Measurements from ENCODE around the gene PTTG1IP. TPM values are rescaled to one million over a fixed set of nuclear protein-coding genes. Genes with fewer than 3 reads are reported as not detected.

Gene PTTG1IP
- total and polyA plus RNA-seq, 10 of the 15 experiments (the other 5 are each of a cell fraction or from before 2014, with no cell fraction given): 2.4 to 56.4 (median 44.4) TPM

DNA sequence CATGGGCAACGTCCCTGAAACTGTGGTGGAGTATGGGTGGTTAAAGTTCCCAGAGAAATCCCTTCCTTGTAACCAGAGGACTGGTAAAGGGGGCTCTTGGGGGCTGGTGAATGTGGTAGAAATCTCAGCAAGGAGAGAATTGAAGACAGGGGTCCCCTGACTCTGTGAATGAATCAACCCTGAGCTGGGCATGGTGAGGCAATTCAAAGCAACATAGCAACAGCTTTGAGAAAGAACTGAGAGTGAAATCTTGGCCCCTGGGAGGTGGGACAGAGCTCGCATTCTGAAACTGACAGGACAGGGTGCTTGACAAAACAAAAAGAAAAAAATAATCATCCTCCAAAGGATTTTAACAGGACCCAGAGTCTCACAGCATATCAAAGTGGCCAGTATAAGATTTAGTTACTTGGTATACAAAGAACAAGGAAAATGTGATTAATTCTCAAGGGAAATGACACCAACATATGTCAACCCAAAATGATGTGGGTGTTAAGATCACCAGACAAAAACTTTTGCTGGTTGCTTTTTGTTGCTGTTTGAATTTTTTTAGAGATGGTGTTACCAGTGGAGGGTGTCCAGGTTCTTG is 43.9 kb downstream of the PTTG1IP start:
- no TSS peak for BruUV-seq (replicated peaks)
- TF ChIP-seq MEF2B (IDR thresholded peaks at IDR 0.05; ENCODE audit: partially characterized antibody, poor library complexity, severe bottlenecking): peak; percentile 41
- TF ChIP-seq, protein P1, sequence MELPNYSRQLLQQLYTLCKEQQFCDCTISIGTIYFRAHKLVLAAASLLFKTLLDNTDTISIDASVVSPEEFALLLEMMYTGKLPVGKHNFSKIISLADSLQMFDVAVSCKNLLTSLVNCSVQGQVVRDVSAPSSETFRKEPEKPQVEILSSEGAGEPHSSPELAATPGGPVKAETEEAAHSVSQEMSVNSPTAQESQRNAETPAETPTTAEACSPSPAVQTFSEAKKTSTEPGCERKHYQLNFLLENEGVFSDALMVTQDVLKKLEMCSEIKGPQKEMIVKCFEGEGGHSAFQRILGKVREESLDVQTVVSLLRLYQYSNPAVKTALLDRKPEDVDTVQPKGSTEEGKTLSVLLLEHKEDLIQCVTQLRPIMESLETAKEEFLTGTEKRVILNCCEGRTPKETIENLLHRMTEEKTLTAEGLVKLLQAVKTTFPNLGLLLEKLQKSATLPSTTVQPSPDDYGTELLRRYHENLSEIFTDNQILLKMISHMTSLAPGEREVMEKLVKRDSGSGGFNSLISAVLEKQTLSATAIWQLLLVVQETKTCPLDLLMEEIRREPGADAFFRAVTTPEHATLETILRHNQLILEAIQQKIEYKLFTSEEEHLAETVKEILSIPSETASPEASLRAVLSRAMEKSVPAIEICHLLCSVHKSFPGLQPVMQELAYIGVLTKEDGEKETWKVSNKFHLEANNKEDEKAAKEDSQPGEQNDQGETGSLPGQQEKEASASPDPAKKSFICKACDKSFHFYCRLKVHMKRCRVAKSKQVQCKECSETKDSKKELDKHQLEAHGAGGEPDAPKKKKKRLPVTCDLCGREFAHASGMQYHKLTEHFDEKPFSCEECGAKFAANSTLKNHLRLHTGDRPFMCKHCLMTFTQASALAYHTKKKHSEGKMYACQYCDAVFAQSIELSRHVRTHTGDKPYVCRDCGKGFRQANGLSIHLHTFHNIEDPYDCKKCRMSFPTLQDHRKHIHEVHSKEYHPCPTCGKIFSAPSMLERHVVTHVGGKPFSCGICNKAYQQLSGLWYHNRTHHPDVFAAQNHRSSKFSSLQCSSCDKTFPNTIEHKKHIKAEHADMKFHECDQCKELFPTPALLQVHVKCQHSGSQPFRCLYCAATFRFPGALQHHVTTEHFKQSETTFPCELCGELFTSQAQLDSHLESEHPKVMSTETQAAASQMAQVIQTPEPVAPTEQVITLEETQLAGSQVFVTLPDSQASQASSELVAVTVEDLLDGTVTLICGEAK (IDR thresholded peaks at IDR 0.05; ENCODE audit: borderline replicate concordance): no peak
- peaks cover 8% of the 10 kb centered on the region for H3K9me3 ChIP-seq (replicated peaks; ENCODE audit: control insufficient read depth, insufficient read depth, low read length)
- no peak overlapping the region for H3K27ac ChIP-seq (ENCODE audit: control insufficient read depth, insufficient read depth)
- in situ Hi-C loops (cut with MboI) (no loop called here), intact Hi-C loops (cut with micrococcal nuclease; ENCODE audit: unreplicated experiment) (no loop called here)
- no peaks in the 10 kb centered on the region for H3K4me1 ChIP-seq (ENCODE audit: control insufficient read depth, insufficient read depth, low read length)
- ChIA-PET POLR2A (no interaction called here), CTCF (interaction anchor here (1.6 kb wide), 1 partner anchor 28 kb away, joined by 6 read pairs; the partner anchor contains the start of gene UBE2G2), SMC1A (ENCODE audit: uncharacterized antibody, unreplicated experiment) (no interaction called here), RAD21 (ENCODE audit: unreplicated experiment) (no interaction called here)
- WGBS (ENCODE audit: insufficient coverage, insufficient replicate concordance, low lambda C conversion rate, missing lambda C conversion rate): 28% methylated on average over 2 of the region's 2 CpGs
- no peaks in the 10 kb centered on the region for H4K20me1 ChIP-seq (ENCODE audit: control insufficient read depth, insufficient read depth)
- H3K4me2 ChIP-seq (ENCODE audit: control insufficient read depth, insufficient read depth): no peak overlapping the region
- ATAC-seq (no peak), DNase-seq (ENCODE audit: low read depth, low spot score) (no peak), FAIRE-seq (no peak)
- H3K4me3 ChIP-seq: no peak overlapping the region
- no peak overlapping the region for H3K9ac ChIP-seq (ENCODE audit: control insufficient read depth, insufficient read depth, low read length)
- H3K36me3 ChIP-seq (ENCODE audit: control insufficient read depth in 2 of 2, insufficient read depth in 2 of 2, low read length in 1 of 2): no peaks in the 10 kb centered on the region
- H2AFZ ChIP-seq (ENCODE audit: control insufficient read depth, low read depth, low read length): no peak overlapping the region
- no peaks in the 10 kb centered on the region for H3K27me3 ChIP-seq (replicated peaks in 1 of 2; ENCODE audit: control insufficient read depth in 2 of 2, insufficient read depth in 2 of 2, low read length in 1 of 2)
- H3K79me2 ChIP-seq (ENCODE audit: control insufficient read depth, insufficient read depth, low read length): no peaks in the 10 kb centered on the region
